ENCODE results near the gene RASAL2. TPM values are rescaled to one million over a fixed set of nuclear protein-coding genes. Genes with fewer than 3 reads are reported as not detected.

The RASAL2 gene
- total RNA-seq, 3 donors from 2014 or later: 13.0 to 17.5 (median 14.2) TPM

GRCh38 chr1:178262120-178262500 lies 168.2 kb downstream of the RASAL2 start:
- Histone ChIP-seq H3K9me3 (no peaks in the 10 kb centered on the region), H3K36me3 (ENCODE audit: low read depth) (no peaks in the 10 kb centered on the region), H3K4me3 (no peak overlapping the region), H3K4me1 (ENCODE audit: low read depth) (no peaks in the 10 kb centered on the region)
- intact Hi-C loops (cut with DNase I, micrococcal nuclease): no loop called here
- ATAC-seq: no peak
- TF ChIP-seq CTCF (IDR thresholded peaks at IDR 0.05): no peak
- no peak for DNase-seq

GRCh38 chr1:178263341-178263740 lies 169.4 kb downstream of the RASAL2 start:
- no peak for ATAC-seq
- no peak for TF ChIP-seq CTCF (IDR thresholded peaks at IDR 0.05)
- no peak overlapping the region for H3K4me3 ChIP-seq
- DNase-seq: no peak
- intact Hi-C loops (cut with DNase I, micrococcal nuclease): no loop called here
- H3K36me3 ChIP-seq (ENCODE audit: low read depth): no peaks in the 10 kb centered on the region
- H3K9me3 ChIP-seq: no peaks in the 10 kb centered on the region
- H3K4me1 ChIP-seq (ENCODE audit: low read depth): no peaks in the 10 kb centered on the region

GRCh38 chr1:178266113-178266512 lies 172.2 kb downstream of the RASAL2 start:
- no peak overlapping the region for H3K4me3 ChIP-seq
- H3K36me3 ChIP-seq (ENCODE audit: low read depth): no peaks in the 10 kb centered on the region
- intact Hi-C loops (cut with DNase I, micrococcal nuclease): no loop called here
- DNase-seq: no peak
- no peaks in the 10 kb centered on the region for H3K9me3 ChIP-seq
- ATAC-seq: no peak
- H3K4me1 ChIP-seq (ENCODE audit: low read depth): no peaks in the 10 kb centered on the region
- no peak for TF ChIP-seq CTCF (IDR thresholded peaks at IDR 0.05)

GRCh38 chr1:178266619-178267066 lies 172.7 kb downstream of the RASAL2 start:
- Histone ChIP-seq H3K9me3 (no peaks in the 10 kb centered on the region), H3K36me3 (ENCODE audit: low read depth) (no peaks in the 10 kb centered on the region), H3K4me3 (no peak overlapping the region), H3K4me1 (ENCODE audit: low read depth) (no peaks in the 10 kb centered on the region)
- DNase-seq: no peak
- intact Hi-C loops (cut with DNase I, micrococcal nuclease): no loop called here
- no peak for ATAC-seq
- no peak for TF ChIP-seq CTCF (IDR thresholded peaks at IDR 0.05)

- ATAC-seq: no peak
Measured at GRCh38 chr1:178267646-178268094, 173.8 kb downstream of the RASAL2 start.

More at GRCh38 chr1:178267646-178268094, 173.8 kb downstream of the RASAL2 start:
- Histone ChIP-seq H3K36me3 (ENCODE audit: low read depth) (no peaks in the 10 kb centered on the region), H3K4me3 (no peak overlapping the region), H3K4me1 (ENCODE audit: low read depth) (no peaks in the 10 kb centered on the region), H3K9me3 (no peaks in the 10 kb centered on the region)
- intact Hi-C loops (cut with DNase I, micrococcal nuclease): no loop called here
- no peak for TF ChIP-seq CTCF (IDR thresholded peaks at IDR 0.05)
- no peak for DNase-seq
